ENCODE data around the gene KCNH4.
"Not testable (repeated sequence)": the region's sequence is repeated elsewhere in the genome, so short reads cannot be mapped to it uniquely, and the experiment has no call there.

The KCNH4 gene

DNA sequence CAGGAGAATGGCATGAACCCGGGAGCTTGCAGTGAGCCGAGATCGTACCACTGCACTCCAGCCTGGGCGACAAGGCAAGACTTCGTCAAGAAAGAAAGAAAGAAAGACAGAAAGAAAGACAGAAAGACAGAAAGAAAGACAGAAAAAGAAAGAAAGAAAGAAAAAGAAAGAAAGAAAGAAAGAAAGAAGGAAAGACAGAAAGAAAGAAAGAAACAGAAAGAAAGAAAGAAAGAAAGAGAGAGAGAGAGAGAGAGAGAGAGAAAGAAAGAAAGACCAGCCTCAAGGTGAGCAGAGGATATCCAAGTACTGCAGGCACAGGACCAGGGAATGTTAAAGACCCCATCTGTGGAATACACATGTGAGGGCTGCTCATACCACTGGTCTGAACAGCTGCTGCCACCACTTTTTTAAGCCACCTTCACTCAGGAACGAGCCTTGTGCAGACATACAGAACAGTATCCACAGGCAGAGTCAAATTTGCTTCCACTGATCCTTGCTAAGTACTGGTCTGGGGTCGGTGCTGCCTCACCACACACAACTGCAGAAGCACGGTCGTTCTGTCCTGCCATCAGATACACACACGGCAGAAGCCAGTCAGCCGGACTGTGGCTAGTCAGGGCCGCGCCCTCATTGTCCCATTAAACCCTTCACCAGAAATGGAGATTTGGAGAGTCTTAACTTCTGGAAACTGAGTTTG is 33.9 kb downstream of the KCNH4 start:
- no peaks in the 10 kb centered on the region for H3K27me3 Mint-ChIP-seq (ENCODE audit: low read depth)
- H3K4me3 Mint-ChIP-seq, result no peak overlapping the region
- H3K27ac Mint-ChIP-seq, result peak overlapping the region in 1 of 3 experiments; percentile 48
- H3K4me1 Mint-ChIP-seq, result peaks cover 22% of the 10 kb centered on the region
- TF ChIP-seq, protein P1, sequence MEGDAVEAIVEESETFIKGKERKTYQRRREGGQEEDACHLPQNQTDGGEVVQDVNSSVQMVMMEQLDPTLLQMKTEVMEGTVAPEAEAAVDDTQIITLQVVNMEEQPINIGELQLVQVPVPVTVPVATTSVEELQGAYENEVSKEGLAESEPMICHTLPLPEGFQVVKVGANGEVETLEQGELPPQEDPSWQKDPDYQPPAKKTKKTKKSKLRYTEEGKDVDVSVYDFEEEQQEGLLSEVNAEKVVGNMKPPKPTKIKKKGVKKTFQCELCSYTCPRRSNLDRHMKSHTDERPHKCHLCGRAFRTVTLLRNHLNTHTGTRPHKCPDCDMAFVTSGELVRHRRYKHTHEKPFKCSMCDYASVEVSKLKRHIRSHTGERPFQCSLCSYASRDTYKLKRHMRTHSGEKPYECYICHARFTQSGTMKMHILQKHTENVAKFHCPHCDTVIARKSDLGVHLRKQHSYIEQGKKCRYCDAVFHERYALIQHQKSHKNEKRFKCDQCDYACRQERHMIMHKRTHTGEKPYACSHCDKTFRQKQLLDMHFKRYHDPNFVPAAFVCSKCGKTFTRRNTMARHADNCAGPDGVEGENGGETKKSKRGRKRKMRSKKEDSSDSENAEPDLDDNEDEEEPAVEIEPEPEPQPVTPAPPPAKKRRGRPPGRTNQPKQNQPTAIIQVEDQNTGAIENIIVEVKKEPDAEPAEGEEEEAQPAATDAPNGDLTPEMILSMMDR (IDR thresholded peaks at IDR 0.05; ENCODE audit: unreplicated experiment in 3 of 3), result no peak
- no peaks in the 10 kb centered on the region for H3K9me3 Mint-ChIP-seq
- H3K36me3 Mint-ChIP-seq (ENCODE audit: low read depth), result peaks cover 25% of the 10 kb centered on the region

DNA sequence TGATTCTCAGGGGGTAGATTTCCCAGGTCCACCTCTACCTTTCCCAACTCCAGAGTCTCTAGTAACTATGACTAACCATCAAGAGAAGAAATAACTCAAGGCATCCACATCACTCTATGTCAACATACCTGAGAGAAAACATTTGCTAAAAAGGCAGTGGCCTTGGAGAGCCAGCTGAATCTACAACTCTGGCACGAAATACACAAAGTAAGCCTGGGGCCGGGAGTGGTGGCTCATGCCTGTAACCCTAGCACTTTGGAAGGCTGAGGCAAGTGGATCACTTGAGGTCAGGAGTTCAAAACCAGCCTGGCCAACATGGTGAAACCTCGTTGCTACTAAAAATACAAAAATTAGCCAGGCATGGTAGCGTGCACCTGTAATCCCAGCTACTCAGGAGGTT is 37.8 kb downstream of the KCNH4 start:
- H3K4me3 Mint-ChIP-seq, result peak overlapping the region in 1 of 3 experiments; percentile 8
- H3K36me3 Mint-ChIP-seq (ENCODE audit: low read depth), result peaks cover 25% of the 10 kb centered on the region

DNA sequence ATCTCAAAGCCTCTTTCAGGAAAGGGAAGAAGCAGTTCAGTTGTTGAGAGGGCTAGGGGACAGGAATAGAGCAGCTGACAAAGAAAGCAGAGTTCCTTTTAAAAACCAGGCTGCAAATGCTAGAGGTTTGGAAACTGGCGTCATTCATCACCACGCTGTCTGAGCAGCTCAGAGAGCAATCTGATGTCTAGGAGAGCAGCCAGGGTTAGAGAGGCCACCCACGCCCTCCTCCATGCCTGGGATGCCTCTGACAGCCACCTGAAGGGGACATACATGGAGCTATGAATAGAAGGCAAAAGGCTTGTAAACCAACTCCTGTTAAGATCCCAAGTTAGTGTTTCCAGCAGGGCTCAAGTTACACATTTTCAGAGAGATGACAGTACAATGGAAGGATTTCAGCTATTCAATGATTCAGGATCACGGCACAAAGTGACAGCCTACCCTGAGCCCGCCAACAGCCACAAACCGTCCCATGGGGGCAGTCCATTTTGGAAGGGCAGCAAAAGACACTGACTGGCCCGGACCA is 38.5 kb downstream of the KCNH4 start:
- TF ChIP-seq, protein P1 (IDR thresholded peaks at IDR 0.05; ENCODE audit: unreplicated experiment in 3 of 3), result no peak
- H3K27me3 Mint-ChIP-seq (ENCODE audit: low read depth), result no peaks in the 10 kb centered on the region
- H3K4me3 Mint-ChIP-seq, result peak overlapping the region in 1 of 3 experiments; percentile 8
- H3K9me3 Mint-ChIP-seq, result no peaks in the 10 kb centered on the region
- peaks cover 22% of the 10 kb centered on the region for H3K36me3 Mint-ChIP-seq (ENCODE audit: low read depth)
- H3K4me1 Mint-ChIP-seq, result peaks cover 55% of the 10 kb centered on the region
- peak overlapping the region; percentile 5 to 61 (median 38) for H3K27ac Mint-ChIP-seq

More for the DNA sequence above, 37.8 kb downstream of the KCNH4 start:
- peaks cover 54% of the 10 kb centered on the region for H3K4me1 Mint-ChIP-seq
- peak overlapping the region in 2 of 3 experiments; percentile 38 to 61 for H3K27ac Mint-ChIP-seq
- not testable (repeated sequence) for H3K27me3 Mint-ChIP-seq (ENCODE audit: low read depth); H3K9me3 Mint-ChIP-seq

DNA sequence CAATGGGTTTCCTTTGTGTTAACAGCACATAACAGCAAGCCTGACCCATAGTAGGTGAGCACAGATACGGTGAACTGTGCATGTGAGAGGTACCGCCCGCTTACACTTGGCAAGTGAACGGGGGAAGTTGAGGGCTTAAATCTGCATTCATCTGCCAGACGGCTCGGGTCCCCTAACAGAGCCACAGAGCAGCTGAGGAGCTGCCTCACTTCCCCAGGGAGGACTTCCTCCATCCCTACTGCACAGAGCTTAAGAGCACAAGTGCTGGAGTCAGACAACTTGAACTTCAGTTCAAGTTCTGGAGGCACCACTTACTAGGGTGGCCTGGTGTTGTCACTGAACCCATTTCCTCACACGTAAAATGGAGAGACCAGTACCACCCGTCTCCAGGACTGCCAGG is 39.6 kb downstream of the KCNH4 start:
- TF ChIP-seq, protein P1 (IDR thresholded peaks at IDR 0.05; ENCODE audit: unreplicated experiment in 3 of 3), result no peak
- H3K4me1 Mint-ChIP-seq, result peaks cover 47% of the 10 kb centered on the region
- H3K4me3 Mint-ChIP-seq, result no peak overlapping the region
- no peaks in the 10 kb centered on the region for H3K27me3 Mint-ChIP-seq (ENCODE audit: low read depth)
- no peak overlapping the region for H3K27ac Mint-ChIP-seq
- peaks cover 17% of the 10 kb centered on the region for H3K36me3 Mint-ChIP-seq (ENCODE audit: low read depth)
- H3K9me3 Mint-ChIP-seq, result no peaks in the 10 kb centered on the region

DNA sequence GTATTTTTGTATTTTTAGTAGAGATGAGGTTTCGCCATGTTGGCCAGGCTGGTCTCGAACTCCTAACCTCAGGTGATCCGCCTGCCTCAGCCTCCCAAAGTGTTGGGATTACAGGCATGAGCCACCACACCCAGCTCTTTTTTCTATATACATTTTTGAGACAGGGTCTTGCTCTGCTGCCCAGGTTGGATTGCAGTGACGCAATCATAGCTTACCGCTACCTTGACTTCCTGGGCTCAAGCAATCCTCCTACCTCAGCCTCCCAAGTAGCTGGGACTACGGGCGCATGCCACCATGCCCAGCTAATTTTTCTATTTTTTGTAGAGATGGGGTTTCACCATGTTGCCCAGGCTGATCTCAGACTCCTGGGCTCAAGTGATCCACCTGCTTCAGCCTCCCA is 40.3 kb downstream of the KCNH4 start:
- Mint-ChIP-seq H3K4me1 (peaks cover 52% of the 10 kb centered on the region), H3K36me3 (ENCODE audit: low read depth) (peaks cover 17% of the 10 kb centered on the region)
- not testable (repeated sequence) for H3K27me3 Mint-ChIP-seq (ENCODE audit: low read depth); H3K4me3 Mint-ChIP-seq; H3K27ac Mint-ChIP-seq; H3K9me3 Mint-ChIP-seq

DNA sequence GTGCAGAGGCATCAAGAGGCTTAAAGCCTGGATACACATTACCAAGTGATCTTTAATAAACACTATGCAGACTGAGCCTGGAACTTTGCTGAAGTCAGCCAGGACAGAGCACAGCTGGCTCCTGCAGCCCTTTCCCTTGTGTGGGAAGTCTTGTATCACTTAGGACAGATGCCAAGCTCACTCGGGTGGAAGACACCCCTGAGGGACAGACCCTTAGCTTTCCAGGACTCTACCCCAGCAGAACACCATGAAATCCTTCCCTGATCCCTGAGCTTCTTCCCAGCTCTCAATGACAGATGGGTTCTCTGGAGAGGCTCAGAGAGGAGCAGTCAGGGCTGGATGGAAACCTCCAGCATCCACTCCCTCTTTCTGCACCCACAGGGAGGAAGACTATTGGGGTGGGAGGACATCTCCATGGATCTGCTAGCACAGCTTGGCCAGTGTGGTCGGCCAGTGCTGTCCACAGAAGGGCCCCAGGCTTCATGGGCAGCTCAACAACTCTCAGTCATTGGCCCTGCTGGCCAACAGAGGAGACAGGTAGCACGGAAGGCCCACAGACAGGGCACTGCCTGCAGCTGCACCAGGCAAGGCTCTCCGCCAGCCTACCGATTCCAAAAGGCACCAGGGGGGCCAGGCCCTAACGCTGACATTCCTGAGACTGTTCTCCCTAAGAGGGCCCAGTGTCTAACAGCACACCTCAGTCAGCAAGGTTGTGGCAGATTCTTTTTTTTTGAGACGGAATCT is 42.0 kb downstream of the KCNH4 start:
- H3K36me3 Mint-ChIP-seq (ENCODE audit: low read depth), result peaks cover 19% of the 10 kb centered on the region
- TF ChIP-seq, protein P1 (IDR thresholded peaks at IDR 0.05; ENCODE audit: unreplicated experiment in 3 of 3), result no peak
- no peaks in the 10 kb centered on the region for H3K27me3 Mint-ChIP-seq (ENCODE audit: low read depth)
- peaks cover 57% of the 10 kb centered on the region for H3K4me1 Mint-ChIP-seq
- H3K4me3 Mint-ChIP-seq, result no peak overlapping the region
- H3K27ac Mint-ChIP-seq, result peak overlapping the region; percentile 82 to 92 (median 82)
- H3K9me3 Mint-ChIP-seq, result no peaks in the 10 kb centered on the region

Data from nephron (organoid).